ENCODE results near the gene HSD17B2.

DNA sequence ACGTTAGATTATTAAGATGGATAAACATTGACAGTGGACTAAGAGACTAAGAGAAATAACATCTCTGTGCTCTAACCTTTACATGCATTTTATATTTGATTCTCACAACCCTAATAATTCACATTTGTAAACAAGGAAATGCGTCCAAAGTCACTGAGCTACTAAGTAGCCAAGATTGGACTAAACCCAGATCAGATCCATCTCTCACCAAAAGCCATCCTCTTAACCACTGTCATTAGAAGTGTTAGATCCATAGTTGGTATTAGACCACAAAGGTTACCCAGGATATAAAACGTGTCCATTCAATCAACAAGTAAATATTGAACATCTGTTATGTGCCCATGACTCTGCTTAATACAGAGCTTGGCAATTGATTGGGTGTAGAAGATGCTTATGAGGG lies 5.2 kb downstream of the HSD17B2 start:
- TF ChIP-seq, protein P1, sequence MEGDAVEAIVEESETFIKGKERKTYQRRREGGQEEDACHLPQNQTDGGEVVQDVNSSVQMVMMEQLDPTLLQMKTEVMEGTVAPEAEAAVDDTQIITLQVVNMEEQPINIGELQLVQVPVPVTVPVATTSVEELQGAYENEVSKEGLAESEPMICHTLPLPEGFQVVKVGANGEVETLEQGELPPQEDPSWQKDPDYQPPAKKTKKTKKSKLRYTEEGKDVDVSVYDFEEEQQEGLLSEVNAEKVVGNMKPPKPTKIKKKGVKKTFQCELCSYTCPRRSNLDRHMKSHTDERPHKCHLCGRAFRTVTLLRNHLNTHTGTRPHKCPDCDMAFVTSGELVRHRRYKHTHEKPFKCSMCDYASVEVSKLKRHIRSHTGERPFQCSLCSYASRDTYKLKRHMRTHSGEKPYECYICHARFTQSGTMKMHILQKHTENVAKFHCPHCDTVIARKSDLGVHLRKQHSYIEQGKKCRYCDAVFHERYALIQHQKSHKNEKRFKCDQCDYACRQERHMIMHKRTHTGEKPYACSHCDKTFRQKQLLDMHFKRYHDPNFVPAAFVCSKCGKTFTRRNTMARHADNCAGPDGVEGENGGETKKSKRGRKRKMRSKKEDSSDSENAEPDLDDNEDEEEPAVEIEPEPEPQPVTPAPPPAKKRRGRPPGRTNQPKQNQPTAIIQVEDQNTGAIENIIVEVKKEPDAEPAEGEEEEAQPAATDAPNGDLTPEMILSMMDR (IDR thresholded peaks at IDR 0.05; ENCODE audit: insufficient read depth, low read length): no peak
- no peak for TF ChIP-seq POLR2AphosphoS5 (IDR thresholded peaks at IDR 0.05; ENCODE audit: low read depth)
- no peak for TF ChIP-seq GABPA (IDR thresholded peaks at IDR 0.05; ENCODE audit: low read depth)
- no peak for TF ChIP-seq SPI1 (IDR thresholded peaks at IDR 0.05; ENCODE audit: borderline replicate concordance, low read depth)
